NCI-H510A (cell line): ENCODE data around the gene DDA1.

Source experiments
- DNase-seq: peaks from one replicate; lab custom pipeline; 2025; lab: John Stamatoyannopoulos, UW

Gene DDA1

GRCh38 chr19:17330262-17331044 lies 21.1 kb downstream of the DDA1 start:
- DNase-seq: no peak

- DNase-seq: no peak
Observed at GRCh38 chr19:17331045-17331558, 21.7 kb downstream of the DDA1 start.

DNA sequence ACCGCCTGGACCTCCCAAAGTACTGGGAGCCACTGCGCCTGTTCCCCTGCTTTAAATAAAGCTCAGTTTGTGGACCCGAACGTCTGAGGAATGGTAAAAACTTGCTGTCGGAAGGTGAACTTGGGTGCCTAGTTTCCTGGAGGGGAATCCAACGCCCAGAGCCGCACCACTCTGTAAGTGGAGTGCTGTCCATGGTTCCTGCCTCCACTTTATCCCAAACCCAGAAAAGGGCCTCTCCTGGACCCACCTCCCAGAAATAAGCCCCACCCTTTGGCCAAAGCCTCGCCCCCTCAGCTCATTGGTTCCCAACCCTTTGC lies 23.0 kb downstream of the DDA1 start:
- no peak for DNase-seq

DNA sequence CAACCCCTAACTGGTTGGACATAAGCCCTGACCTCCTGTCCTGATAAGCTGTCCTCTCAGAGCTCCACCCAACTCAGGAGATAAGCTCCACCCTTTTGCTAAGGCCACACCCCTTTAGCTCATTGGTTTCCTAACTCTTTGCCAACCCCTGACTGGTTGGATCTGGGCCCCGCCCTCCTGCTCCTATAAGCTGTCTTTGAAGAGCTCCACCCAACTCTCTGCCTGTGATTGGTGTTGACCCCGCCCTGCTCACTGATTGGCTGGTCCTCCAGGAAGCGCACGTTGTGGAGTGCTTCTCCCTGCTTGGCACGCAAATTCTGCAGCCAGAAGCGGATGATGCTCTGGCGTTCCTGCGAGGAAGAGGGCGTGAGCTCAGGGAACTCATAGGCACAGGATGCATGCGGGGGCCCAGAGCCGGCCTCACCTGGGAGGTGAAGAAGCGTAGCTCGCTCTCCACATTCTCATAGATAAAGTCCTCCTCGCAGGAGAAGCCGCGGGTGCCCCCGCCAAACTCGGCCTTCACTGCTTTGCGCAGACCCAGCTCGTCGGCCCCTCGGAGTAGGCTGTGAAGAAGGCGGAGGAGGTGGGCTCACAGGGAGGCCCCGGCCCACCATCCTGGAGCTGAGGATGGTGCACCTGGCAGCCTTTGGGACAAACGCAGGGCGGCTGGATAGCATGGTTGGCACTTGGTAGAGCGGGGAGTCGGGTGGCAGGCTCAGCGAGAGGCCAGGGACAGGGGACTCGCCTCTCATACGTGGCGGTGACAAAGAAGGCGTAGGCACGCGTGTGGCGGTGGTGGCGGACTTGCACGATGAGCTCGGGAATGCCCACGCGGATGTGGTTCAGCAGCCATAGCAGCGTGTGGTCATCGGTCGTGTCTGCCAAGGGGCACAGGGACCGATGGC lies 23.6 kb downstream of the DDA1 start:
- no peak for DNase-seq

GRCh38 chr19:17333611-17334413 lies 24.4 kb downstream of the DDA1 start:
- DNase-seq: no peak

- peak; percentile 95 for DNase-seq
Observed at GRCh38 chr19:17334414-17335409, 25.3 kb downstream of the DDA1 start, which contains the start of gene ANO8. Gene ANO8, minus strand, starts transcription at chr19:17334855. Its CDS starts 185 bp downstream, at chr19:17334670.

GRCh38 chr19:17335575-17335974 lies 26.2 kb downstream of the DDA1 start:
- no peak for DNase-seq

DNA sequence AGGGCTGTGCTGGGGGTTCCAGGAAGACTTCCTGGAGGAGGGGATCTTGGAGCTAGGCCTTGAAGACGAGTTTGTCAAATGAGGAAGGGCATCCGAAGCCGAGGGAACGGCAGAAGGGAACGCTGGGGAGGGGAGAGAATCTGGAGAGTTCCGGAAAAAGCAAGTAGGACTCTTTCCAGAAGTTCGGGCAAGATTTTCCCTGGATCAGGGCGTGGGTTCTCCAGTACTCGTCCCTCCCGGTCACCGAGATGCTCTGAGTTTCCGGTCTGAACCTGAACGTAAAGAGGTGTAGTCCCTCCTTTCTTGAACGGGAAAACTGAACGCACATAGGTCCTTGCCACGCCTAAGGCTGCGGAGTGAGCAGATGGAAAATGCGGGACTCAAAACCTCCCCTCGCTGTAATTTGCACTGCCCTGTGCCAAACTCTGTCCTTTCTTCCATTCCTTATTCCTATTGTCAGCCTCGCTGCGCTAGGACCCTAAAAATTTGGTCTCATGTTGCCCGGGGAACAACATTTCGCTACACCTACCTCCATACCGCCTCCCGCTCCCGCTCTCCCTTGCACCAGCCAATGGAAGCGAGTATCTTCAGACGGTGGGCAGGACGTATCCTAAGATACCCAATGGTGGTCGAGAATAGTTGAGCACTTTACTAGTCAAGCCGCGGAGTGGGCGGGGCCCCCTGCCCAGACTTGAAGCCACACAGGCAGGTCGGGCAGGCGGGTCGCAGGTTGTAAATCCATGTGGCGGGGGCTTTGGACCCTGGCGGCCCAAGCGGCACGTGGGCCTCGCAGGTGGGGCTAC lies 27.7 kb downstream of the DDA1 start, which contains the start of gene GTPBP3:
GTPBP3 (plus strand) TSS at position 682 of the 803 bp plus-strand sequence; CDS start at position 741, 59 bp downstream.
- peak; percentile 97 for DNase-seq

DNA sequence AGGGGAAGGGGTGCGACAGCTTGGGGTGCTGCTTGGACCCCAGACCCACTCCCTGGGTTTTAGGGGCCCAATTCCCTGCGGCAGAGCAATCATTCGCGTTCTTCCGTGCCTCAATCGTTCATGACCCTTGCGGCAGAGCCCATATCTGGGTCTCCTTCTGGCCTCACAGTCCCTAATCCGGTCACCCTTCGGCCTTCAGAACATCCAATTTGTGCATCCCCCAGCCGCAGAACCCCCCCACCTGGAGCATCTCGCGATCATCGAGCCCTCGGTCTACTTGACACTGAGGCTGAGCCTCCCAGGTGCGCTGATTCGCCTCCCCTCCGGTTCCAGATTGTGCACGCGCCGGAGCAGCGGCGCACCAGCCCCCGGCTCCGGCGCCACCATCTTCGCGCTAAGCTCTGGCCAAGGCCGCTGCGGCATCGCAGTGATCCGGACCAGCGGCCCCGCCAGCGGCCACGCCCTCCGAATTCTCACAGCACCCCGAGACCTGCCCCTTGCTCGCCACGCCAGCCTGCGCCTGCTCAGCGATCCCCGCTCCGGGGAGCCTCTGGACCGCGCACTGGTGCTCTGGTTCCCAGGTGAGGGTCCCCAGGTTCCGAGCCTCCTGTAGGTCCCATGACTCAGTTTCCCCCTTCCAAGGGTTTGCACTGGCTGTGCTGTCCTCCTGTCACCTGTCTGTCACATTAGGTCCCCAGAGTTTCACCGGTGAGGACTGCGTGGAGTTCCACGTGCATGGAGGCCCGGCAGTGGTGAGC lies 28.5 kb downstream of the DDA1 start:
- no peak for DNase-seq

GRCh38 chr19:17338433-17339078 lies 29.2 kb downstream of the DDA1 start:
- DNase-seq: no peak

- DNase-seq: no peak
Observed at GRCh38 chr19:17339088-17339741, 29.9 kb downstream of the DDA1 start.

GRCh38 chr19:17340302-17340870 lies 31.0 kb downstream of the DDA1 start:
- no peak for DNase-seq

DNA sequence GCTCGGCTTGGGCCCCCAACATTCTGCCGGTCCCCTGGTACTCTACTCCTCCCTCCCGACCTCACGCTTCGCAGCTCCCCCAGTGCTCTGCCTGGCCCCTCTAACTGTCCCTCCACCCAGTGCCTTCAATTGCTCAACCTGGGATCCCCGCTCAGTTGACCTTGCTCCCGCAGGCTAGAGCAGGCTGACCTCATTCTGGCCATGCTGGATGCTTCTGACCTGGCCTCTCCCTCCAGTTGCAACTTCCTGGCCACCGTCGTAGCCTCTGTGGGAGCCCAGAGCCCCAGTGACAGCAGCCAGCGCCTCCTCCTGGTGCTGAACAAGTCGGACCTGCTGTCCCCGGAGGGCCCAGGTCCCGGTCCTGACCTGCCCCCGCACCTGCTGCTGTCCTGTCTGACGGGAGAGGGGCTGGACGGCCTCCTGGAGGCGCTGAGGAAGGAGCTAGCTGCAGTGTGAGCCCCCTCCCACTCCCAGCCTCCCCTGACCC lies 31.6 kb downstream of the DDA1 start:
- no peak for DNase-seq

GRCh38 chr19:17341386-17341785 lies 32.0 kb downstream of the DDA1 start:
- DNase-seq: no peak

DNA sequence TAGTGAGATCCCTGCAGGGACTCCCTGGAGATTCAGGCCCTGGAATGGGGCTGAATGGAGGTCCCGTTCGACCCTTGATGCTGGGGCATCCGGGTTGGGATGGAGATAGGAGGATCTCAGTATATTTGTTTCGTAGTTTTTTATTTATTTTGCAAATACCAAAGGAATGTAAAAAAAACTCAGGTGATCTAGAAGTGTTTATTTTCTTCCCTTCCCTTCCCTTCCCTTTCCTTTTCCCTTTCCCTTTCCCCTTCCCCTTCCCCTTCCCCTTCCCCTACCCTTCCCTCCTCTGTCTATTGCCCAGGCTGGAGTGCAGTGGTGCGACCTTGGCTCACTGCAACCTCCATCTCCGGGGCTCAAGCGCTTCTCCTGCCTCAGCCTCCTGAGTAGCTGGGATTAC lies 32.5 kb downstream of the DDA1 start:
- DNase-seq: no peak

GRCh38 chr19:17346109-17346671 lies 36.8 kb downstream of the DDA1 start:
- no peak for DNase-seq

GRCh38 chr19:17347361-17347760 lies 38.0 kb downstream of the DDA1 start:
- DNase-seq: no peak
